DMS114 treated with DMSO at 0.1 percent for 48 hours (cell line): ENCODE results near the gene SERPINB6.
A peak's percentile ranks its signal among the peaks of the same experiment; 100 is the strongest.
"Not testable (repeated sequence)": the region's sequence is repeated elsewhere in the genome, so short reads cannot be mapped to it uniquely, and the experiment has no call there.

ENCODE experiments used
- DNase-seq: peaks from one replicate; lab custom pipeline; 2025; ENCODE audit not compliant: unreplicated experiment; lab: John Stamatoyannopoulos, UW

SERPINB6 gene

DNA sequence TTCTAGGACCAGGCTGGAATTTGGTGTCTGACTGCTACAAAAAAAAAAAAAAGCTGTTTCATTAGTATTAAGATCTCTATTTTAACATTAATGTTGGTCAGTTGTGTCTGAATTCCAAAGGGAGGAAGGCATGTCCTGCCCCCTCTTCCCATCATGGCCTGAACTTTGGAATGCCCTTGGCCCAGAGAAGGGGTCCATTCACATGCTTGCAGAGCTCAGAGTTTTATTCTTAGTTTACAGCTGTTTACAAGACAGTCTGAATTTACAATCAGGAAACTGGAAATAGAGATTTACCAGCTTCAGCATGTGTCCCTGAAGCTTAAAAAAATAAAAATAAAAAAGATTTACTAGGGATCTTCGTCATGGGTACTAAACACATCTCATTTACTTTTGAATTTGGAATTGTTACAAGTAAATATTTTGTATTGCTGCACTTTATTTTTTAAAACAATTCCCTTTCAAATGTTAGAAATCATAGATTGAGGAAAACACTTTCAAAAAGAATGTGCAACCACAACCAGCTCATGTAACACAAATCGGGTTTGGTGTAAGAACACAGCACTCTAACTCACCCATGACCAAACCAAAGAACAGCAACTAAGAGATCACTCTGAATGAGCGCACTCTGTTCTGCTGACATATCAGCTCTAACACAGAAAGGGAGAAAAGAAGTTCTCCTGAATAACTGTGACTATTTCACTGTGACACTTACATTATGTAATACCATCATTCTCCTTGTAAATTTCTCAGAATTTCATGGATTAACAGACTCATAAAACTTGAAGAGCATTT lies 6.6 kb upstream of the SERPINB6 start:
- DNase-seq: no peak

GRCh38 chr6:2977290-2977689 lies 5.9 kb upstream of the SERPINB6 start:
- DNase-seq: no peak

DNA sequence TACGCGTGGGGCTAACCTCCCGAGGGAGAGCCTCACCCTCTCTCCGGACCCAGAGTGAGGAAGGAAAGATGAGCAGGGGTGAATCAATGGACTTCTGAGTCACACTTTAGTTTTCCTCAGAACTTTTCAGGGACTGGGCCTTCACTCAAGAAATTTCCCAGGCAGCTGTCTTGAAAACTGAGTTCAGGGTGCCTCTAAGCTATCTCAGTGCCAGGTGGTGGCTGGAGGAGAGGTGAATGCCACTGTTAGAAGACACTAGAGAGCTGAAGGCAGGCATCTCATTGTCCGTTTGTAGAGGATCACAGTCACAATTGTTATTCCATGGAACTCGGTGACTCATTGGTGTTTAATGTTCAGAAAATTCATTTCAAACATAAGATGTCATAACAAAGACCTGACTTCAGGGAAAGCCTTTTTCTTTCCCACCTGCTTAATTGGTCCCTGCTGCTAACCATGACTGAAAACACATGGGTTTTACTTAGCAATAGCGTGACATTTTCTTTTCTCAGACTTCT lies 5.3 kb upstream of the SERPINB6 start:
- DNase-seq: no peak

DNA sequence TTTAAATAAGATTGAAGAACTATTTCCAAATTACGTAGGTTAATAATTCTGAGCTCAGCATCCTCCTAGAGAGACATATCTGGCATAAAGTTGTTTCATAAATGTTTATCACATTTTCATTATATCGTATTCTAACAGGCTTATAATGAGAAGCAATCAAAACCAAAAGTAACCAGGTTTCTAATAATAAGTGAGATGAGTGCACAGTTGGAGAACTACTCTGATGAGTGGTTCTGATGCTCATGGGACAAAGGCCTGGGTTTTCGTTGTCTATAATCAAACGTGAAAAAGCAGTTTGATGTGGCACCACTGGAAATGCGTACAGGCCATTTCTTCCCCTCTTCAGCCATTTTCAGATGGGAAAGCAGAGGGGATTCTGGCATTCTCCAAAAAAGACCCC lies 4.7 kb upstream of the SERPINB6 start:
- DNase-seq: no peak

DNA sequence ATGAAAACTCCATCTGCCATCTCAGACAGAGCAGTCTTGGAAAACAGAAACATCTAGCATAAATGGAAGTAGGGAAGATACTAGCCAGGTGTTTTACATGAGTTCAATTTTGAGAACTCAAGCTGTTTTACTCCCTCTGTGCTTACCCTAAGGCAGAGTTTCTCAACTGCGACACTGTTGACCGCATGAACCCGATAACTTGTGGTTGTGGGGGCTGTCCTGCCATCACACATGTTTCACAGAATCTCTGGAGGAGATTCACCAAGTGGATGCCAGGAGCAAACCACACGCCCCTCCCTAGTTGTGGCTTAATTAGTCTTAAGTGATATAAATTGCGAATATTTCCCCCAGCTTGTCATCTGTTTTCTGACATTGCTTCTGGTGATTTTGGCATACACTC lies 2.3 kb upstream of the SERPINB6 start:
- DNase-seq: no peak

DNA sequence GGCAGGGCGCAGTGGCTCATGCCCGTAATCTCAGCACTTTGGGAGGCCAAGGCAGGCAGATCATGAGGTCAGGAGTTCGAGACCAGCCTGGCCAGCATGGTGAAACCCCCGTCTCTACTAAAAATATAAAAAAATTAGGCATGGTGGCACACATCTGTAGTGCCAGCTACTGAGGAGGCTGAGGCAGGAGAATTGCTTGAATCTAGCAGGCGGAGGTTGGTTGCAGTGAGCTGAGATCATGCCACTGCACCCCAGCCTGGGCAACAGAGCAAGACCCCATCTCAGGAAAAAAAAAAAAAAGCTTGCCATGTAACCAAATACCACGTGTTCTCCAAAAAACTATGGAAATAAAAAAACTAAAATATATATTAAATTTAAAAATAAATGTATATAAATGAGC lies 1.8 kb upstream of the SERPINB6 start:
- not testable (repeated sequence) for DNase-seq

DNA sequence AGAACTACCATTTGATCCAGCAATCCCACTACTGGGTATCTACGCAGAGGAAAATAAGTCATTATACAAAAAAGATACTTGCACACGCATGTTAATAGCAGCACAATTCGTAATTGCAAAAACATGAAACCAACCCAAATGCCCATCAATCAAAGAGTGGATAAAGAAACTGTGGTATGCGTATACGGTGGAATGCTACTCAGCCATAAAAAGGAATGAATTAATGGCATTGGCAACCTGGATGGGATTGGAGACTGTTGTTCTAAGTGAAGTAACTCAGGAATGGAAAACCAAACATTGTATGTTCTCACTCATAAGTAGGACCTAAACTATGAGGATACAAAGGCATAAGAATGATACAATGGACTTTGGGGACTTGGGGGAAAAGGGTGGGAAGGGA lies 1.3 kb upstream of the SERPINB6 start:
- not testable (repeated sequence) for DNase-seq

DNA sequence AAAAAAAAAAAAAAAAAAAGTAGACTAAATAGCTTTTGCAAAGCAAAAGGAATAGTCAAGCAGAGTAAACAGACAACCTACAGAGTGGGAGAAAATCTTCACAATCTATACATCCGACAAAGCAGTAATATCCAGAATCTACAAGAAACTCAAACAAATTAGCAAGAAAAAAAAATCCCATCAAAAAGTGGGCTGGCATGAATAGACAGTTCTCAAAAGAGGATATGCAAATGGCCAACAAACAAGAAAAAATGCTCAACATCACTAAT lies 786 bp upstream of the SERPINB6 start:
- DNase-seq: not testable (repeated sequence)

DNA sequence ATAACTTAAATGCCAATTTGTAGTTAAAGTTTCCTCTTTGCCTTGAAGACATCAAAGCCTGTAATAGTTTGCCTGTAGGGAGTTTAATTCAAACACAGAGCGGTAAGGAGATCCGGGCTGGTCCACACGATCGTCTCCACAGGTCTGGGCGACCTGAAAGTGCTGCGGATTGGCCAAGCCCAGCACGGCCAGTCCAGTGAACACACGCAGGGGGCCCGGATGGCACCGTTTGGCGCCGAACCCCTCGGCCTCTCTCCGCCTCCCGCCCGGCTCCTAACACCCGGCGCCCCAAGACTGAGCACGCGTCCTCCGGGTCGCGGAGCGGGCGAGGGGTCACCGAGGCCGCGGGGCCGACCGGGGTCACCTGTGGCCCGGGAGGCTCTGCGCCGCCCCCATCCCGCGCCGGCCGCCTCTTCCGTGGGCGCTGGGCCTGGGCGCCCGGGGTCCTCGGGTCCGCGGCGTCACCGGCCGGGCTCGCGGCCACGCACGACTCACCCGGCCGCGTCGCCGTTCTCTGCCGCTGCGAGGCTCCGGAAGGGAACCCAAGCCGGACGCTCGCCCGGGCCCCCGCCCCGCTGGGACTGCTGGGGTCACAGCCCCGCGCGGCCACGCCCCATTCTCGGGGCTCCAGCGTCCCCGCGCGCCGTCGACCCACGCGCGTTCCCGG lies 481 bp downstream of the SERPINB6 start:
- peak; percentile 48 for DNase-seq

GRCh38 chr6:2970034-2970685 lies 1.2 kb downstream of the SERPINB6 start:
- DNase-seq: peak; percentile 28

GRCh38 chr6:2969549-2969948 lies 1.8 kb downstream of the SERPINB6 start:
- no peak for DNase-seq

DNA sequence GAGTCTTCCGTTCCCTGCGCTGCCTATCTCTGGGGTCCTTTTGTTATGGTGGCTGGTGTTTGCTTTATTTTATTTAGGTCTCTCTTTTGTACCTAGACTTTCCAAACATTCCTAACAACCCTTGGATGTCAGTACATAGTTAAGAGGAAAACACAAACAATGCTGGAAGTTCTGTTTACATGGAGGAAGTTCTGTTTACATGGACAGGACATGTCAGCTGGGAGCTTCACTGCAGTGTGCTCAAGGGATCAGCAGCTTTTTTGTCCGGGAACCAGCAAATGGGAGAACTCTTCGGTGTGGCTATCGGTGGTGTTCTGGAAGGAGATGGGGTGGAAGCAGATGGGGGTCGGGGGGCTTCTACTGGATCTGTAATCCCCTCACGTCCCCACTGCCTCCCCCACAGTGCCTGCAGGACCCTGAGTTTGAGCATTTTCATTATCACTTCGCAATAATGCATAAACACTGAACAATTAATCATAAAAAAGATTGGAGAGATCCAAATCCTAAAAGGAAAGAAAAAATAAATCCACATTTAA lies 2.7 kb downstream of the SERPINB6 start:
- no peak for DNase-seq

DNA sequence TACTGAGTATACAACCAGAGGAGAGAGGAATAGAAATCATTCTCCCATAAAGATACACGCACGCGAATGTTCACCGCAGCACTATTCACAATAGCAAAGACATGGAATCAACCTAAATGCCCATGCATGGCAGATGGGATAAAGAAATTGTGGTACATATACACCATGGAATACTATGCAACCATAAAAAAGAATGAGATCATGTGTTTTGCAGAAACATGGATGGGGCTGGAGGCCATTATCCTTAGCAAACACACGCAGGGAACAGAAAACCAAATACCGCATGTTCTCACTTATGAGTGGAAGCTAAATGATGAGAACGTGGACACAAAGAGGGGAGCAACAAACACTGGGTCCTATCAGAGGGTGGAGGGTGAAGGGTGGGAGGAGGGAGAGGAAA lies 3.4 kb downstream of the SERPINB6 start:
- no peak for DNase-seq

DNA sequence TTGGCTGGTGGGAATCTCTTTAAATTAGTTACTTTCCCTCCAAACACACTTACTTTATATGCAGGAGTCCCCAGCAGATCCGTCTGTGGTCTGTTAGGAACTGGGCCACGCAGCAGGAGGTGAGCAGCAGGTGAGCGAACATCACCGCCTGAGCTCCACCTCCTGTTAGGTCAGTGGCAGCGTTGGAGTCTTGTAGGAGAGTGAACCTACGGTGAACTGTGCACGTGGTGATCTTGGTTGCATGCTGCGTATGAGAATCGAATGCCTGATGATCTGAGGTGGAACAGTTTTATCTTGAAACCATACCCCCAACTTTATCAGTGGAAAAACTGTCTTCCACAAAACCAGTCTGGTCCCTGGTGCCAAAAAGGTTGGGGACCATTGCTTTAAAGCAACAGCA lies 5.0 kb downstream of the SERPINB6 start:
- DNase-seq: no peak

- no peak for DNase-seq
These were observed 6.4 kb downstream of the SERPINB6 start for GRCh38 chr6:2964793-2965505.

DNA sequence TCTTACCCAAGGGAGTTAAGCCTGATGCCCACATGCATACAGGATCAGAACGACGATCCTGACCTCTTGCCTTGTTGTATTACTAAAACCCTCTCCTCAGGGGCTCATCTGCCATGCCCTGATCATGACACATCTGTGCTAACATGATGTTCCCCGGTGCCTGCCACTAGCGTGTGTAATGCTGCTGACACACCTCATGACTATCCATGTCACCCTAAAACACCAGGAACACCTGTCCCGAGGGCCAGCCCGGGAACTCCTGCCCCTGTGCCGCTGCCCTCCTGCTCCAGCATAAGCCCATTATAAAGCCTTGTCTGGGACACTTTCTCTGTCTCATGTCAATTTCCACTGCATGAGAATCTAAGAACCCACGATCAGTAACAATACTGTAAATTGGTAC lies 7.6 kb downstream of the SERPINB6 start:
- DNase-seq: no peak

GRCh38 chr6:2962636-2963035 lies 8.7 kb downstream of the SERPINB6 start:
- DNase-seq: no peak

GRCh38 chr6:2962004-2962403 lies 9.4 kb downstream of the SERPINB6 start:
- DNase-seq: no peak

DNA sequence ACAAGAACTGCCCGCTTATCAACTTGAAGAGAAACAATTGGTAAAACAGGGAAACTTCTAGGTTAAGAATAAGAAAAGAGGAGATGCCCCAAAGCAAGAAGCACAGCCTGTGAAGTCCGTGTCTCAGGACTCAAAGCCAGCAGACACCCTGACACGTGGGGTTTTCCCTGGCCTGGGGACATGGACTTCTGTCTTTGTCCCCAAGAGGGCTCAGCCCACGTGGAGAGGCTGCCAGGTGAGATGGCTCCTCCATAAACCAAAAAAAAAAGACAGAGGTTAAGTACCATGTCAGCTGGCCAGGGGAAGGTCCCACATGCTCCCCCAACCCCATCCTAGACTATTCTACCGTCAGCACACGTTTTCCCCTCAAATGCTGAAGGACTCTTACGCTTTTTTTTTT lies 9.9 kb downstream of the SERPINB6 start:
- no peak for DNase-seq

DNA sequence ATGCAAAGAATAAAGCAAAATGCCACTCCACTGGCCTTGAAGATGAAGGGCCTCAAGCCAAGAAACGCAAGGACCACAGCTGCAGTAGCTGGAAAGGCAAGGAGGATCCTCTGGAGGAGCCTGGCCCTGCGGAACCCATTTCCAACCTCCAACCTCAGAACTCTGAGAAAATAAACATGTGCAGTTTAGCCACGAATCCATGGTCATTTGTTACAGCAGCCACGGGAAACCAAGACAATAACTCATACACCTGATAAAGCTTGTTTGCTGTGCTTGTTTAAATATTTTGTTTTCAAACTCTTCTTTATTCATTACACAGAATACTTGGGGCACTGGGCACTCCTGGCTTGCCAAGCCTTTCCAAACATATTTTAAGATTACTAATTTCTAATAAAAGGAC lies 10.4 kb downstream of the SERPINB6 start:
- DNase-seq: no peak
